OCI-LY3 (cell line): Measurements from ENCODE around the gene KTI12.

ENCODE experiments used
- H2AFZ ChIP-seq: fragments of 200-600, 300-600 bp; shearing (Covaris generic); 2 replicates; pipeline ENCODE4 v1.6.0; 2014; ENCODE audit warnings: antibody characterized with exemption, low read depth, low read length
- H3K27ac ChIP-seq: fragments of 200-600, 300-600 bp; sonication (generic); 2 replicates; pipeline ENCODE4 v1.5.1; 2014; ENCODE audit warnings: mild to moderate bottlenecking, low read length, moderate library complexity, mixed read lengths
- H3K27me3 ChIP-seq: fragments of 200-600, 300-600 bp; sonication (generic); 2 replicates; pipeline ENCODE4 v1.6.1; 2014; ENCODE audit warnings: low read depth, low read length, mixed read lengths
- H3K36me3 ChIP-seq: fragments of 200-600, 300-600 bp; sonication (generic); replicated peaks from 2 replicates; pipeline ENCODE3; 2014; ENCODE audit warnings: low read depth, low read length, mixed read lengths
- H3K4me1 ChIP-seq: fragments of 300-600, 200-600 bp; sonication (generic); 2 replicates; pipeline ENCODE4 v1.6.1; 2014; ENCODE audit warnings: low read length, mixed read lengths
- H3K4me2 ChIP-seq: fragments of 200-600, 300-600 bp; sonication (generic); 2 replicates; pipeline ENCODE4 v1.6.1; 2014; ENCODE audit warnings: low read length, mixed read lengths
- H3K4me3 ChIP-seq: fragments of 300-600, 200-600 bp; sonication (generic); 2 replicates; pipeline ENCODE4 v1.5.1; 2014; ENCODE audit warnings: antibody characterized with exemption, mild to moderate bottlenecking, low read length, moderate library complexity
- H3K79me2 ChIP-seq: fragments of 300-600, 200-600 bp; shearing (Covaris generic); 2 replicates; pipeline ENCODE4 v1.6.1; 2014; ENCODE audit warnings: mild to moderate bottlenecking, low read length, mixed read lengths
- H3K9ac ChIP-seq: fragments of 300-600, 200-600 bp; shearing (Covaris generic); 2 replicates; pipeline ENCODE4 v1.6.0; 2014; ENCODE audit warnings: mild to moderate bottlenecking, low read length, moderate library complexity
- H3K9me3 ChIP-seq: fragments of 200-600, 300-600 bp; shearing (Covaris generic); 2 replicates; pipeline ENCODE4 v1.6.1; 2014; ENCODE audit warnings: low read length, mixed read lengths; ENCODE audit not compliant: insufficient read depth
- H4K20me1 ChIP-seq: fragments of 200-600, 300-600 bp; sonication (generic); 2 replicates; pipeline ENCODE4 v1.6.1; 2016; ENCODE audit warnings: low read length, mixed read lengths; ENCODE audit not compliant: insufficient read depth
- EZH2phosphoT487 ChIP-seq: fragments of 200-600 bp; shearing (Covaris generic); IDR thresholded peaks from 2 replicates; pipeline ENCODE4 v1.6.1; 2018; ENCODE audit warnings: antibody characterized with exemption, mixed run types, low read depth
- TF ChIP-seq, protein P1 (sequence below): fragments of 200-600, 300-600 bp; sonication (generic); IDR thresholded peaks from 2 replicates; pipeline ENCODE4 v1.5.1; 2014; ENCODE audit warnings: antibody characterized with exemption, low read length, low read depth

Gene KTI12

DNA sequence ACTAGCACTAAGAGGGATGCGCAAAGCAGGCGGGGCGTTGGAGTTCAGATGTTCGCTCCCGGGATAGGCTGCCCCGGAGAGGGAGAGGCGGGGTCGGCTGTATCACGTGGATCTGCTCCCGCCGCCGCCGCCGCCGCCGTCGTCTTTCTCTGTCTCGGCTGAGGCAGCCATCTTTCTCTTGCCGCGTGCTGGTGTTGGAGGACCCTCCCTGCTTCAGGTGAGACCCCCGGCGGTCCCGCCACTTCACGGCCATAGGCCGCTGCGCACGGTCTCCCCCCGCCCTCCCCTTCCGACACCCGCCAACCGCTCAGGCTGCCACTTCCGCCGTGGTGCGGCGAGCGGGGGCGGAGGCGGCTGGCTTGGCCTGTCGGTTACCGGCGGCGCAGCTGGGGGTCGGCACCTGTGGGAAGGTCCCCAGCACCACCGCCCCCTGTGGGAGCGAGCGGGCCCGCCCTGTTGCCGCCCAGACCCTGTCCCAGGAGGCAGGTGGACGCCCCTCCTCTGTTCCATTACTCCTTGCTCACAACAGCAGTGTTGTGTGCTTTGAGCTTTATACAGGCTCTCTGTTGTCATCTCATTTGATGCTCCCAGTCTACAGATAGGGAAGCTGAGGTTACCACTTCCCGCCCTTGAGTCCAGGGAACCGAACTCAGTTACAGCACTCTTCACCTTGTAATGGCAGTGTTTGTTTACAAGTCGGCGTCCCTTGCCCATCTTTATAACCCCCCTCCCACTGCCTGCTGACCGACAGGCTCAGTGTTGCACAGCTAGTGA lies 22.7 kb upstream of the KTI12 start, which contains the start of gene BTF3L4:
BTF3L4 (plus strand) TSS at position 133 of the 774 bp plus-strand sequence. CDS start 3,553 bp downstream, outside the sequence.
- peaks cover 13% of the 10 kb centered on the region; the same call in 1 of the 2 replicates for H4K20me1 ChIP-seq
- H3K4me3 ChIP-seq: peak within 1 kb of the TSS; percentile 97
- H3K27me3 ChIP-seq: no peaks in the 10 kb centered on the region
- TF ChIP-seq EZH2phosphoT487: no peak
- H3K27ac ChIP-seq: peak within 1 kb of the TSS; percentile 73
- H3K36me3 ChIP-seq: peaks cover 5% of the 10 kb centered on the region
- H2AFZ ChIP-seq: peak within 1 kb of the TSS; percentile 89
- peaks cover 18% of the 10 kb centered on the region for H3K4me1 ChIP-seq
- peak within 1 kb of the TSS; percentile 97 for H3K4me2 ChIP-seq
- H3K79me2 ChIP-seq: peaks cover 75% of the 10 kb centered on the region
- peak within 1 kb of the TSS; percentile 93 for H3K9ac ChIP-seq
- H3K9me3 ChIP-seq: no peaks in the 10 kb centered on the region

DNA sequence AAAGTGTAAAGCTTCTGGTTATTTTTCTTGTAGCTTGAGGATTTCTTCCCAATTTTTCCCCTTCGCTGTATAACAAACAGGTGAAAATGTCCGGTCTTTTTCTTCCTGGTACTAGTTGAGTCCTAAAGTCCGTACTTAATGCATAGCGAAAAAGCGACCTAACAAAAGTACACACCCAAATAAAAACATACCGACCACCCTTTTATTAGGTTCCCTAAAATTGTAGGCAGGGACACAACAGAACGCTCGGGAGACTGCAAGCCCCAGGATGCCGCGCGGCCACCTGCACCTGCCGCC lies 22.2 kb upstream of the KTI12 start:
- no peak for TF ChIP-seq EZH2phosphoT487
- TF ChIP-seq, protein P1, sequence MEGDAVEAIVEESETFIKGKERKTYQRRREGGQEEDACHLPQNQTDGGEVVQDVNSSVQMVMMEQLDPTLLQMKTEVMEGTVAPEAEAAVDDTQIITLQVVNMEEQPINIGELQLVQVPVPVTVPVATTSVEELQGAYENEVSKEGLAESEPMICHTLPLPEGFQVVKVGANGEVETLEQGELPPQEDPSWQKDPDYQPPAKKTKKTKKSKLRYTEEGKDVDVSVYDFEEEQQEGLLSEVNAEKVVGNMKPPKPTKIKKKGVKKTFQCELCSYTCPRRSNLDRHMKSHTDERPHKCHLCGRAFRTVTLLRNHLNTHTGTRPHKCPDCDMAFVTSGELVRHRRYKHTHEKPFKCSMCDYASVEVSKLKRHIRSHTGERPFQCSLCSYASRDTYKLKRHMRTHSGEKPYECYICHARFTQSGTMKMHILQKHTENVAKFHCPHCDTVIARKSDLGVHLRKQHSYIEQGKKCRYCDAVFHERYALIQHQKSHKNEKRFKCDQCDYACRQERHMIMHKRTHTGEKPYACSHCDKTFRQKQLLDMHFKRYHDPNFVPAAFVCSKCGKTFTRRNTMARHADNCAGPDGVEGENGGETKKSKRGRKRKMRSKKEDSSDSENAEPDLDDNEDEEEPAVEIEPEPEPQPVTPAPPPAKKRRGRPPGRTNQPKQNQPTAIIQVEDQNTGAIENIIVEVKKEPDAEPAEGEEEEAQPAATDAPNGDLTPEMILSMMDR: no peak
- peak overlapping the region; percentile 89 for H2AFZ ChIP-seq
- H3K36me3 ChIP-seq: peaks cover 4% of the 10 kb centered on the region
- no peaks in the 10 kb centered on the region for H3K9me3 ChIP-seq
- H3K79me2 ChIP-seq: peaks cover 71% of the 10 kb centered on the region
- peaks cover 18% of the 10 kb centered on the region for H3K4me1 ChIP-seq
- H3K27me3 ChIP-seq: no peaks in the 10 kb centered on the region
- peak overlapping the region; percentile 97 for H3K4me3 ChIP-seq
- peaks cover 13% of the 10 kb centered on the region; the same call in 1 of the 2 replicates for H4K20me1 ChIP-seq
- peak overlapping the region; percentile 97 for H3K4me2 ChIP-seq
- peak overlapping the region; percentile 88 for H3K9ac ChIP-seq
- H3K27ac ChIP-seq: peak overlapping the region; percentile 73

DNA sequence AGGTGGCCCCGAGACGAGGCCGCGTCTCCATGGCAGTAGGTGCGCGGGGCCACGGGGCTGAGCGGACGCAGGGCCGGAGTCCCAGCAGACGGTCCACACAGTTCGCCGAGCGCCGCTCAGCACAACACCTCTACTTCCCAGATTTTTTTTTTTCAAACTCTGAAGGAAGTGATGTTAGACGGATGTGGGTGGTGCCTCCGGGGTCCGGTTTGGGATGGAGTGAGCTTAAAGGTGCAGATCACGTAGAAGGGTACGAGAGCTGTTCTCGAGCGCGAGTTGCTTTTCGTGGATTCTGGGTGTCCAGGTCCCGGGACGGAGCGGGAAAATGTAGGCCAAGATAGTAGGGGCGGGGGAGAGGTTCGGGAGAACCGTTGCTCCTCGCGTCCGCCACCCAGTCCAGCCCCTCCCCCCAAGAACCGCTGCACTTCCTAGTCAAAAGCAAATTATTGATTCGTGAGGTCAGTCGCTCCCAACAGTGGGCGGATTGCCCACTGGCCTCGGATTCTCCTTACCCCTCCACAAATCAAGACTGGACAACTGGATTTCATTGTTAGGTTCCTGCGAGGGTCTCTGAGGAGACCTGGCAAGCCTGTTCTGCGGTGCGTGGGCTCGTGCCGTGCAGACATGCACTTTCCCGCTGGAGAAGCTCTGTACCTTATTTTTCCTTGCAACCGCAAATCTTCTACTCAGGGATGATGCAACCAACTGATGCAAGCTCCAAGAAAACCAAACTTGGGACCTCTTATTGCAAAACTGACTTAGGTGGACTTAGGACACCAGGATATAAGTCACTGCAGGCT lies 21.7 kb upstream of the KTI12 start, which contains the start of gene TXNDC12:
TXNDC12 (minus strand) TSS at position 126 of the 800 bp plus-strand sequence; CDS start at position 31, 95 bp downstream.
- H3K4me1 ChIP-seq: peaks cover 18% of the 10 kb centered on the region
- no peak for TF ChIP-seq EZH2phosphoT487
- TF ChIP-seq, protein P1: no peak
- H2AFZ ChIP-seq: peak within 1 kb of the TSS; percentile 89
- H3K9me3 ChIP-seq: no peaks in the 10 kb centered on the region
- H3K9ac ChIP-seq: peak within 1 kb of the TSS; percentile 88
- H3K79me2 ChIP-seq: peaks cover 67% of the 10 kb centered on the region
- no peaks in the 10 kb centered on the region for H3K27me3 ChIP-seq
- H3K4me2 ChIP-seq: peak within 1 kb of the TSS; percentile 97
- H4K20me1 ChIP-seq: peaks cover 13% of the 10 kb centered on the region; the same call in 1 of the 2 replicates
- H3K27ac ChIP-seq: peak within 1 kb of the TSS; percentile 73
- peak within 1 kb of the TSS; percentile 97 for H3K4me3 ChIP-seq
- H3K36me3 ChIP-seq: no peaks in the 10 kb centered on the region

DNA sequence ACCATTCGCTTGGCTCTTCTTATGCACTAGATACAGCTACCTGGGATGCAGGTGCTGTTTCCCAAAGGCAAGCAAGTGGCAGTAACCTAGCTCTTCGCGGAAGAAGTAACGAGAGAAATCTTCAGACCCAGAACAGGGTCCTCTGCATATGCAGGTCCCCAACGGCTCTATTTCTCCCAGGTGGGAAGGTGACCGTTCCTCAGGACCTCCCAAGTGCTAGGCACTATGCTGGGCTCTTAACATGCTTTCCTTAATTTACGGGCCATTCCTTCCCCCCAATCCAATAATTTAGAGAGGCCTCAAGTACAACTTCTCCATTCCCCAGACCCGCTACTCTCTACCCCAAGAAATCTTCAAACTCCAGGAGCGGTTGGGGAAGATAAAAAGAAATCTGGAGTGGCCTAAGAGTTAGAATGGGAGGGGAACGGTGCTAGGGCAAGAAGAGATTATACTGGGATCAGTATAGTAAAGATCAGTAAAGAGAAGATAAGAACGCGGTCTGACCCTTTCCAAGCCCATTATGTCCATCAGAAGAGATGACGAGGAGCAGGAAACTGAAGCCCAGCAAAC lies 21.0 kb upstream of the KTI12 start:
- Histone ChIP-seq H3K27me3 (no peaks in the 10 kb centered on the region), H3K27ac (peak overlapping the region; percentile 73)

More for the DNA sequence above, 21.0 kb upstream of the KTI12 start:
- no peaks in the 10 kb centered on the region for H3K36me3 ChIP-seq
- H2AFZ ChIP-seq: peak overlapping the region; percentile 89
- H3K79me2 ChIP-seq: peaks cover 64% of the 10 kb centered on the region
- no peaks in the 10 kb centered on the region for H3K9me3 ChIP-seq
- peaks cover 13% of the 10 kb centered on the region; the same call in 1 of the 2 replicates for H4K20me1 ChIP-seq
- peak overlapping the region; percentile 97 for H3K4me3 ChIP-seq
- no peak for TF ChIP-seq EZH2phosphoT487
- TF ChIP-seq, protein P1: no peak
- peak overlapping the region; percentile 88 for H3K9ac ChIP-seq
- H3K4me1 ChIP-seq: peaks cover 18% of the 10 kb centered on the region
- peak overlapping the region; percentile 97 for H3K4me2 ChIP-seq
